HG03469 (cell line): ENCODE data around the gene SLC29A1.
"Not testable (repeated sequence)": the region's sequence is repeated elsewhere in the genome, so short reads cannot be mapped to it uniquely, and the experiment has no call there.

Experiments
- ATAC-seq: cut with Tn5 transposase; IDR thresholded peaks from one replicate; pipeline ENCODE4 v1.9.1; 2021; ENCODE audit warnings: mild to moderate bottlenecking, moderate library complexity, moderate number of reproducible peaks; ENCODE audit not compliant: unreplicated experiment

SLC29A1 gene

GRCh38 chr6:44223319-44224028 is at the start of gene SLC29A1:
Gene SLC29A1, plus strand, starts transcription at chr6:44223595. Its CDS starts 3,719 bp downstream, at chr6:44227314.
- ATAC-seq = no peak

- ATAC-seq = no peak
Observed at GRCh38 chr6:44176130-44176761, 47.1 kb upstream of the SLC29A1 start.

- ATAC-seq = no peak
Observed at GRCh38 chr6:44176762-44177509, 46.5 kb upstream of the SLC29A1 start.

GRCh38 chr6:44177691-44178423 is 45.5 kb upstream of the SLC29A1 start:
- ATAC-seq = no peak

- ATAC-seq = no peak
Observed at GRCh38 chr6:44178424-44179071, 44.8 kb upstream of the SLC29A1 start.

- ATAC-seq = no peak
Observed at GRCh38 chr6:44179072-44179536, 44.3 kb upstream of the SLC29A1 start.

- no peak for ATAC-seq
Observed at GRCh38 chr6:44179648-44180047, 43.7 kb upstream of the SLC29A1 start.

- no peak for ATAC-seq
Observed at GRCh38 chr6:44180406-44180805, 43.0 kb upstream of the SLC29A1 start.

GRCh38 chr6:44180886-44181285 is 42.5 kb upstream of the SLC29A1 start:
- ATAC-seq = no peak

GRCh38 chr6:44181784-44182183 is 41.6 kb upstream of the SLC29A1 start:
- ATAC-seq = not testable (repeated sequence)

- ATAC-seq = no peak
Observed at GRCh38 chr6:44182911-44183390, 40.4 kb upstream of the SLC29A1 start.

GRCh38 chr6:44183783-44184182 is 39.6 kb upstream of the SLC29A1 start:
- no peak for ATAC-seq

GRCh38 chr6:44185356-44185755 is 38.0 kb upstream of the SLC29A1 start:
- ATAC-seq = not testable (repeated sequence)

- no peak for ATAC-seq
Observed at GRCh38 chr6:44185953-44186634, 37.3 kb upstream of the SLC29A1 start.

GRCh38 chr6:44186635-44187025 is 36.8 kb upstream of the SLC29A1 start:
- no peak for ATAC-seq

- ATAC-seq = no peak
Observed at GRCh38 chr6:44188819-44189218, 34.6 kb upstream of the SLC29A1 start.

GRCh38 chr6:44189257-44189656 is 34.1 kb upstream of the SLC29A1 start:
- no peak for ATAC-seq

GRCh38 chr6:44190715-44191114 is 32.7 kb upstream of the SLC29A1 start:
- no peak for ATAC-seq

- ATAC-seq = no peak
Observed at GRCh38 chr6:44192428-44193041, 30.9 kb upstream of the SLC29A1 start.
